GM21360 (cell line): Measurements from ENCODE around the gene POTEF.
A peak's percentile ranks its signal among the peaks of the same experiment; 100 is the strongest.
"Not testable (repeated sequence)": the region's sequence is repeated elsewhere in the genome, so short reads cannot be mapped to it uniquely, and the experiment has no call there.

ENCODE experiments used
- ATAC-seq: cut with Tn5 transposase; IDR thresholded peaks from one replicate; pipeline ENCODE4 v1.9.1; 2021; ENCODE audit warnings: mild to moderate bottlenecking, moderate library complexity; ENCODE audit not compliant: unreplicated experiment

The POTEF gene

GRCh38 chr2:130129120-130129829, at the start of gene POTEF:
Gene POTEF, minus strand, starts transcription at chr2:130129222. Its CDS starts 8,707 bp downstream, at chr2:130120515.
- ATAC-seq = not testable (repeated sequence)

DNA sequence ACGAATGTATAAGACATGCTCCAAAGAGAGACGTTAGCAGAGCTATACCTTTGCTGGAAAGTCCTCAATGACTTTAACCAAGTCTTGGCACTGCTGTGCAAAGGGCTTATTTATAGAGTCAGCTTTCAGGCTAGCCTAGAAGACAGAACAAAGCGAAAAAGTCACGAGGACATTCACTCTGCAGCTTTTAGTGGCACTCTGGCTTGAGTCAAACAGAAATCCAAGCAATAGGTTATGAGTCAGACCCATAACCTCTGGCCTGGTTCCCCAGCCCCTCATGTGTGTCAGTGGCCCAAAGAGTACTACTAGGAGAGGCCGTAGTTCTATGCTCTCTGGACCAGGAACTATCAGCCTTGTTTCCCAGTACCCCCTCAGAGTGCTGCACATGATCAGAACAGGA, 45.8 kb upstream of the POTEF start:
- peak; percentile 62 for ATAC-seq

DNA sequence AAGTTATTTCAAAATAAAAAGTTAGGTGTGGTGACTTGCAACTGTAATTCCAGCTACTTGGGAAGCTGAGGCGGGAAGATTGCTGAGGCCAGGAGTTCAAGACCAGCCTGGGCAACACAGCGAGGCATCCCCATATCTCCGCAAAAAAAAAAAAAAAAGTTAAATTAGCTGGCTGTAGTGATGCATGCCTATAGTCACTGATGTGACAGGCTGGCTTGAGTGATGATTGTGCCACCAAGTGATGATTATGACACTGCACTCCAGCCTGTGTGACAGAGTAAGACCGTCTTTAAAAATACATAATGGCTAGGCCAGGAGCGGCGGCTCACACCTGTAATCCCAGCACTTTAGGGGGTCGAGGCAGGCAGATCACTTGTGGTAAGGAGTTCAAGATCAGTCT, 40.9 kb upstream of the POTEF start:
- ATAC-seq = no peak

- not testable (repeated sequence) for ATAC-seq
These were observed 40.1 kb upstream of the POTEF start for GRCh38 chr2:130169163-130169562.

DNA sequence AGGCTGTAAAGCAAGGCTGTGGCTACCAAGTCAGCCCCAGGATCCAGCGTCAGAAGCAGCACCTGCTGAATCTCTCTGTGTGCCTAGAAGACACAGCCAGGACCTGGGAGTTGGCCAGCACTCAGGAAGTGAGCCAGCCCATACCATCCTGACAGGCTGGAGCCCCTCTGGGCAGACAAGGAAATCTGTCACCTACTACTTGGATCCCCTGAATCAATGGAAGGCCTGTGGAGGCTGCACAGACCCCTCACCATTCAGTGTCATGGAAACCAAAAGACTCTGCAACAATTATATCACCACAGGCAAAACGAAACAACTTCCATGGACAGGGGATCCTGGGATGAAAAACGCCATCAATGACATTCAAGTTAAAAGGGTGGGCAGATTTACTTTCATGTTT, 37.6 kb upstream of the POTEF start:
- ATAC-seq = not testable (repeated sequence)

DNA sequence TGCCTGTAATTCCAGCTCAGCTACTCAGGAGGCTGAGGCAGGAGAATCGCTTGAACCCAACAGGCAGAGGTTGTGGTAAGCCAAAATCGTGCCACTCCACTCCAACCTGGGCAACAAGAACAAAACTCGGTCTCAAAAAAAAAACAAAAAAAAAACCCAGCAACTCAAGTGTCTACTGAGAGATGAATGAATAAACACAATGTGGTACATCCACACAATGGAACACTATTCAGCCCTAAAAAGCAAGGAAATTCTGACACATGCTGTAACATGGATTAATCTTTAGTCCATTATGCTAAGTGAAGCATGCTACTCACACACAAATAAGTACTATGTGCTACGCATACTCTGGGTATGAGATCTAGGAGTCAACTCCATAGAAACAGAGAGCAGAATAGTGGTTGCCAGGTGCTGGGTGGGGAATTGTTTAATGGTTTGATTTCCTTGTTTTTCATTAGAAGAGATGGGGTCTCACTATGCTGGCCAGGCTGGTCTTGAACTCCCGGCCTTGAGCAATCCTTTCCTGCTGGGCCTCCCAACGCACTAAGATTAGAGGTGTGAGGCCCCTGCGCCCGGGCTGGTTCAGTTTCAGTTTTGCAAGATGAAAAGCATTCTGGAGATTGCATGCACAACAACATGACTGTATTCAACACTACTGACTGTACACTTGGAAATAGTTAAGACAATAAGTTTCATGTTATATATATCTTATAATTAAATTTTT, 36.4 kb upstream of the POTEF start:
- no peak for ATAC-seq

DNA sequence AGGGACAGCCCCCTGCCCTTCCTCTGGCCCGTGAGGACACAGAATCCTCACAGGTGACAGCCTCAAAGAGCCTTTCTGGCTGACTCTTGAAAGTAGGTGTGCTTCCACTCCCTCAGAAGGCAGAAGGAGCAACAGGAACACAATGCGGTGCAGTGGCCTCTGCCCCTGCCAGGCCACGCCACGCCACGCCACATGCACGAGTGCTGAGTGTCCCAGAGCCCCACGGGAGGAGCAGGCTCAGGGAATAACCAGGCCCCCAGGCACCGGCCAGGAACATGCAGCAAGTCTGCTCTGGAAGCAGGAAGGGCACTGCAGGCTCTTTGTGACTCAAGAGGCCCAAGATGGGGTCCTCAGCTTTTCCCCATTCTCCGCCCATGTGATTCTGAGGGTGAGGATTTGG, 33.9 kb upstream of the POTEF start:
- no peak for ATAC-seq

GRCh38 chr2:130162486-130162885, 33.5 kb upstream of the POTEF start:
- ATAC-seq = not testable (repeated sequence)

- ATAC-seq = not testable (repeated sequence)
These were observed 32.0 kb upstream of the POTEF start for GRCh38 chr2:130160838-130161705.

DNA sequence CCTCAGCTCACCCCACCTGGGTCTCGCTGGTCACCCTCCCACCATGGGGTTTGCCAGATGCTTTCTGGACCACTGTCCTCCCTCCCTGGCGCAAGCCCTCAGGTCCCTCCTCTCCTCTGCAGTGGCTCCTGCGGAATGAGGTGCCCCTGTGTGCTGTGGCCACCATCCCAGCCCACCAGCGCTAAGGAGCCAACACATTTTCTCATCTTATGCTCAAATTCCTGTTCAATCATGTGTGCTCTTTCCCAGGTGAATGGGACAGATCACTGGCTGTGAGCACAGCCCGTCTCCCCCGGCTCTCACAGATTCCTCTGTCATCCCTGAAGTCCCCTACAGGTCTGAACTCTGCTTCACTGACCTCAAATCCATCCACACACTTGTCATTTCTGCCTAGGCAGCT, 31.1 kb upstream of the POTEF start:
- ATAC-seq = no peak

DNA sequence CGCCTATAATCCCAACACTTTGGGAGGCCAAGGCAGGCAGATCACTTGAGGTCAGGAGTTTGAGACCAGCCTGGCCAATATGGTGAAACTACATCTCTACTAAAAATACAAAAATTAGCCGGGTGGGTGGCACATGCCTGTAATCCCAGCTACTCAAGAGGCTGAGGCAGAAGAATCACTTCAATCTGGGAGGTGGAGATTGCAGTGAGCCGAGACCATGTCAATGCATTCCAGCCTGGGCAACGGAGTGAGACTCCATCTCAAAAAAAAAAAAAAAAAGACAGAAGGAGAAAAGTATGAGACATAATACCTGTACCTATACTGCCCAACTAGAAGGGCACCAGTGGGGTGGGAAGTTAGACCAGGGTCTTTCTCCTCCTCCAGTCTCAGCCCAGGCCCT, 30.4 kb upstream of the POTEF start:
- not testable (repeated sequence) for ATAC-seq

DNA sequence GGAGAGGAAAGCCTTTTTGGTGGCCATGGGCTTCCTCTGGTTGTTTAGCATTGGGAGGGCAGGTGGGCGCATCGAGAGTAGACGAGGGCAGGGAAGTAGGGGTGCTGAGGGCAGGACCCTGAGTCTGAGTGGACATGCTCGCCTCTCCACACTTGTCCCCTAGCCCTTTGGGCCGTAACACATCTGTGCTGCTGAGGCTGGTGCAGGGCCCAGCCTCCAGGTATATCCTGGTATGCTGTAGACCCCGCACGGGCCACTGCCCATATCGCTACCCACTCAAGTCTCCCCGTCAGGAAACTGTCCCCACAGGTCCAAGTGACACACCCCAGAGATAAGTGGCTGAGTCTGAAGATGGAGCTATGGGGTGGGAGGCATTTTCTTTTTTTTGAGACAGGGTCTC, 29.6 kb upstream of the POTEF start:
- ATAC-seq = no peak

- ATAC-seq = peak; percentile 76
These were observed 28.9 kb upstream of the POTEF start for GRCh38 chr2:130157825-130158514.

- ATAC-seq = peak; percentile 25
These were observed 28.3 kb upstream of the POTEF start for GRCh38 chr2:130157354-130157753.

DNA sequence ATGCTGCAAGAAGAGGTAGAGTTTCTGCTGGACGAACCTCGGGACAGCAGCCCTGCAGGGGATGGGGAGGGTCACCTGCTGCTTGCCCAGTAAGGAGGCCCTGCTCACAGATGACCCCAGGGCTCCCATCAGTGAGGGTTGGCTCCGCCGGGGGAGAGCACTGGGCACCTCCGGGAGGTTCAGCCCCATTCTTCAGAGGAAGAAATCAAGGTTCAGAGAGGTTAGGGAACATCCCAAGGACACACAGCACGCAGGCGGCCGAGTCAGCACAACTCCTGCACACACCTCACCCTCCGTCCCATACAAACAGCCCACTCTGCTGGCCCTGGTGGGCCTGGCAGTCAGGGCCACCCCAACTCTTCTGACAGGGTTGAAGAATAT, 27.6 kb upstream of the POTEF start:
- ATAC-seq = no peak

GRCh38 chr2:130155956-130156623, 27.1 kb upstream of the POTEF start:
- ATAC-seq = not testable (repeated sequence)

- ATAC-seq = no peak
These were observed 26.0 kb upstream of the POTEF start for GRCh38 chr2:130154773-130155765.

- not testable (repeated sequence) for ATAC-seq
These were observed 25.4 kb upstream of the POTEF start for GRCh38 chr2:130154423-130154770.

GRCh38 chr2:130153721-130154422, 24.9 kb upstream of the POTEF start:
- ATAC-seq = not testable (repeated sequence)
